Measurements from ENCODE around the gene MICU1. TPM values are rescaled to one million over a fixed set of nuclear protein-coding genes. Genes with fewer than 3 reads are reported as not detected.

MICU1 gene
- polyA plus RNA-seq, 1 donor (not counting 4 experiments of a cell fraction or from before 2014, with no cell fraction given), result 19.4 TPM

DNA sequence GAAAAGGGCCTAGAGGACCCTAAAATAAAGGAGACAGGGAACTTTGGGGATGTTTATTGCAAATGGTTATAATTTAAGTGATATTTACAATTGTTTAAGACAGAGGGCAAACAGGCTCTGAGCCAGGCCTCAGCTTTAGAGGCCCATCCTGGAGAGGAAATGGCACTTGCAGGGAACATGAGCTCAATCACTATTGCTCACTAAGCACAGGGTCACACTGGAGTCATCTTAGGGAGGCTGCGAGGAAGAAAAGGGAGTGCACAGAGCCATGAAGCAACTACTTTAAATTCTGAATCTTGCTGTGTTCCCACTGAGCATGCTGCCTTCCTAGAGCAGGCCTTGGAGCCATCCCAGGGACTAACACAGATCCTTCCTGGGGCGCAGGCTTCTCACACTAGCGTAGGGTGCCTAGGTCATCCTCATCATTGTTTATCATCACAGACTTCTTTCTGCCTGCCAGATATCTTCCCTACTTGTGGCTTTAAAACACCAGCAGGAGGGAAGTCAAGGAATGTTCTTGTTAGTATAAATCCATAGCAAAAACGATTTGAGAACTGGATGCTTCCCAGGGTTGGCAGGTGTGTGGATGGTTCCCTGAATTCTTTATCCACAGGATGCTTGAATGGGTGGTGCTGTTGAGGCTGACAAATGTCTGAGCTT is 258.4 kb downstream of the MICU1 start:
- dilution Hi-C loops (cut with MboI; ENCODE audit: extremely low pct_ligation_motif_present, low sequenced_read_pairs), result no loop called here

DNA sequence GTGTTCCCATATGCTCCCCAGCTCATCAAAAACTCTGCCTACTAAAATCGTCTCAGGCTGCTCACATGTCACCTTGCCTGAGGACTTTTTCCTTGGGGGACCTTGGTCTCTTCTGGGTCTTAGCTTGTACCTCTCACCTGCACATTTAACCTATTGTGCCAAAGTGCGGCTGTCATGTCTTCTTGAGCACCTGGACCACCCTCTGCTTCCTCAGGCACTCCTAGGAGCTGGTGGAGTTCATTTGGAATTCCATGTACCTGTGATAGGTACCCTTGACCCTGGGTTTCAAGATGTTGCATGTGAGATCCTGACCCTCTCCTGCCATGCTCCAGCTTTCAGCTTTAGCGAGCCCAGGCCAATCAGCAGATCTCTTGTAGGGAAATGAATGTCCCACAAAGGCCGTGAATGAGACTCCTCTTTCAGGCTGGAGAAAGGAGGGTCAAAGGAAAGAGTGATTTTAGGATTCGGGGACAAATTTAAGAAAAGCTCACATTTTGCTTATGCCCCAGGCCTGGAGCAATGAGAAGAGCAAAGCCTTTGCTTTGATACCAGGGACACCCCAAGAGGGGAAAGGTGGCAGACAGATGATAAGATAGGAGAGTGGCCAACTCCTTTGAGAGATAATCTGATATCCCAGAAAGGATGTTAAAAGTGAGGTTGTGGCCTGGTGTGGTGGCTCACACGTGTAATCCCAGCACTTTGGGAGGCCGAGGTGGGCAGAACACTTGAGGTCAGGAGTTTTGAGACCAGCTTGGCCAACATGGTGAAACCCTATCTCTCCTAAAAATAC is 260.6 kb downstream of the MICU1 start:
- Histone ChIP-seq H3K9me3 (ENCODE audit: control insufficient read depth, low read depth, low read length) (no peaks in the 10 kb centered on the region), H3K4me3 (ENCODE audit: control insufficient read depth in 2 of 3, extremely low read depth in 1 of 3, insufficient read depth in 2 of 3, low read depth in 1 of 3, low read length in 3 of 3) (no peak overlapping the region), H3K27me3 (ENCODE audit: control insufficient read depth, extremely low read depth, insufficient read depth, low read length) (no peaks in the 10 kb centered on the region), H2AFZ (ENCODE audit: control insufficient read depth, low read length) (no peak overlapping the region), H3K9ac (ENCODE audit: control insufficient read depth, extremely low read depth, insufficient read depth, low read length) (no peak overlapping the region), H3K4me2 (ENCODE audit: control insufficient read depth, extremely low read depth, insufficient read depth, low read depth, low read length) (no peak overlapping the region), H3K4me1 (ENCODE audit: control insufficient read depth, extremely low read depth, insufficient read depth, low read length) (peaks cover 16% of the 10 kb centered on the region), H4K20me1 (ENCODE audit: control insufficient read depth, extremely low read depth, insufficient read depth, low read length) (no peaks in the 10 kb centered on the region), H3K79me2 (ENCODE audit: control insufficient read depth, insufficient read depth, low read length) (no peaks in the 10 kb centered on the region), H3K27ac (ENCODE audit: control insufficient read depth, insufficient read depth, low read length) (no peak overlapping the region), H3K36me3 (ENCODE audit: control insufficient read depth in 2 of 2, extremely low read depth in 1 of 2, insufficient read depth in 2 of 2, low read length in 2 of 2) (peaks cover 4 to 5% of the 10 kb centered on the region in 2 experiments), H3K9me1 (ENCODE audit: control insufficient read depth, extremely low read depth, insufficient read depth, low read length) (no peaks in the 10 kb centered on the region)
- no peak for TF ChIP-seq EZH2 (IDR thresholded peaks at IDR 0.05; ENCODE audit: low read length)
- no peak for TF ChIP-seq CTCF (optimal IDR thresholded peaks at IDR 0.05 in 1 of 3, IDR thresholded peaks at IDR 0.05 in 1 of 3, conservative IDR thresholded peaks at IDR 0.05 in 1 of 3; ENCODE audit: extremely low read depth in 1 of 3, insufficient read depth in 2 of 3, low read length in 3 of 3)
- dilution Hi-C loops (cut with MboI; ENCODE audit: extremely low pct_ligation_motif_present, low sequenced_read_pairs), result no loop called here
- DNase-seq (ENCODE audit: low read depth, low spot score), result no peak
- FAIRE-seq, result no peak

More for the DNA sequence above, 258.4 kb downstream of the MICU1 start:
- no peak overlapping the region for H3K4me3 ChIP-seq (ENCODE audit: control insufficient read depth in 2 of 3, extremely low read depth in 1 of 3, insufficient read depth in 2 of 3, low read depth in 1 of 3, low read length in 3 of 3)
- peaks cover 4 to 5% of the 10 kb centered on the region in 2 experiments for H3K36me3 ChIP-seq (ENCODE audit: control insufficient read depth in 2 of 2, extremely low read depth in 1 of 2, insufficient read depth in 2 of 2, low read length in 2 of 2)
- no peak for FAIRE-seq
- H3K27me3 ChIP-seq (ENCODE audit: control insufficient read depth, extremely low read depth, insufficient read depth, low read length), result no peaks in the 10 kb centered on the region
- H3K27ac ChIP-seq (ENCODE audit: control insufficient read depth, insufficient read depth, low read length), result no peak overlapping the region
- H3K4me1 ChIP-seq (ENCODE audit: control insufficient read depth, extremely low read depth, insufficient read depth, low read length), result peaks cover 16% of the 10 kb centered on the region
- H3K9ac ChIP-seq (ENCODE audit: control insufficient read depth, extremely low read depth, insufficient read depth, low read length), result no peak overlapping the region
- no peaks in the 10 kb centered on the region for H3K9me3 ChIP-seq (ENCODE audit: control insufficient read depth, low read depth, low read length)
- no peaks in the 10 kb centered on the region for H3K79me2 ChIP-seq (ENCODE audit: control insufficient read depth, insufficient read depth, low read length)
- no peak for DNase-seq (ENCODE audit: low read depth, low spot score)
- no peak for TF ChIP-seq CTCF (optimal IDR thresholded peaks at IDR 0.05 in 1 of 3, IDR thresholded peaks at IDR 0.05 in 1 of 3, conservative IDR thresholded peaks at IDR 0.05 in 1 of 3; ENCODE audit: extremely low read depth in 1 of 3, insufficient read depth in 2 of 3, low read length in 3 of 3)
- no peak for TF ChIP-seq EZH2 (IDR thresholded peaks at IDR 0.05; ENCODE audit: low read length)
- H2AFZ ChIP-seq (ENCODE audit: control insufficient read depth, low read length), result no peak overlapping the region
- H3K4me2 ChIP-seq (ENCODE audit: control insufficient read depth, extremely low read depth, insufficient read depth, low read depth, low read length), result no peak overlapping the region
- H4K20me1 ChIP-seq (ENCODE audit: control insufficient read depth, extremely low read depth, insufficient read depth, low read length), result no peaks in the 10 kb centered on the region
- H3K9me1 ChIP-seq (ENCODE audit: control insufficient read depth, extremely low read depth, insufficient read depth, low read length), result no peaks in the 10 kb centered on the region

Data from keratinocyte (primary cell).